ENCODE measurements around the gene AGPAT2.

Gene AGPAT2

DNA sequence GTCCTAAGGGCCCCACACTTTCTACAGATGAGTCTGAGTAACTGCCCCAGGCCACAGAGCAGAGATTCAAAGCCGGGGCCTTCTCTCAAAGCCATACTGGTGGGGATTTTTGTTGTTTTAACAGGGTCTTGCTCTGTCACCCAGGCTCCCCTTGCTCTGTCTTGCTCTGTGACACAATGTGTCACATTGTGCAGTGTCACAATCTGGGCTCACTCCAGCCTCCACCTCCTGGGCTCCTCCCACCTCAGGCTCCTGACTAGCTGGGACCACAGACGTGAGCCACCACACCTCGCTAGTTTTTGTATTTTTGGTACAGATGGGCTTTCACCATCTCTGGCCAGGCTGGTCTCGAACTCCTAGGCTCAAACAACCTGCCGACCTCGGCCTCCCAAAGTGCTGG is 8.6 kb downstream of the AGPAT2 start:
- H3K36me3 ChIP-seq (ENCODE audit: control insufficient read depth, insufficient read depth, low read length) = peaks cover 8% of the 10 kb centered on the region
- 89 to 95% methylated on average over 6 of the region's 6 CpGs for WGBS, 2 experiments (ENCODE audit: insufficient coverage in 2 of 2)
- H3K4me1 ChIP-seq (ENCODE audit: control insufficient read depth, insufficient read depth, low read length, poor library complexity, severe bottlenecking) = peaks cover 3% of the 10 kb centered on the region
- H3K9me3 ChIP-seq (ENCODE audit: control insufficient read depth, low read length) = no peaks in the 10 kb centered on the region
- H3K27ac ChIP-seq (ENCODE audit: low read depth, low read length, severe bottlenecking) = no peak overlapping the region
- H3K4me3 ChIP-seq (ENCODE audit: extremely low read depth, insufficient read depth, low read length, poor library complexity, severe bottlenecking) = no peak overlapping the region

DNA sequence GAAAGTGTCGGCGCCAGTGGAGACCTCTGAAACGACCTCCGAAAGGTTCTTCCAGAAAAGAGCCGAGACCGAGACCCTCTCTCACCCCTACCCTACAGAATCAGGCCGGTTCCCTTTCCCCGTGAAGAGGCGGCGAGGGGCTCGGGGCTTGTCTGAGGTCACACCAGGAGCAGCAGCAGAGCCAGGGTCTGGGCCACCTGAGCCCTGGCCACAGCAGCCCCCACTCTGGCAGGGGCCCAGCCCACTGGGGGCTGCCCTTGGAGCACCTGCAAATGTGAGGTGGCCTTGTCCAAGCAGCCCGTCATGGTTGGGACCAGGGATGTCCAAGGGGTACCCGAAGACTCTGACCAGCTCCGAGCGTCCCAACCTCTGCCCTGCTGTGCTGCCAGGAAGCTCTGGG is 9.2 kb downstream of the AGPAT2 start:
- WGBS, 2 experiments (ENCODE audit: insufficient coverage in 2 of 2) = 93% methylated on average over 11 to 14 of the region's 15 CpGs
- H3K4me1 ChIP-seq (ENCODE audit: control insufficient read depth, insufficient read depth, low read length, poor library complexity, severe bottlenecking) = peaks cover 3% of the 10 kb centered on the region
- no peak overlapping the region for H3K4me3 ChIP-seq (ENCODE audit: extremely low read depth, insufficient read depth, low read length, poor library complexity, severe bottlenecking)
- no peak overlapping the region for H3K27ac ChIP-seq (ENCODE audit: low read depth, low read length, severe bottlenecking)
- H3K36me3 ChIP-seq (ENCODE audit: control insufficient read depth, insufficient read depth, low read length) = peaks cover 8% of the 10 kb centered on the region
- no peaks in the 10 kb centered on the region for H3K9me3 ChIP-seq (ENCODE audit: control insufficient read depth, low read length)

DNA sequence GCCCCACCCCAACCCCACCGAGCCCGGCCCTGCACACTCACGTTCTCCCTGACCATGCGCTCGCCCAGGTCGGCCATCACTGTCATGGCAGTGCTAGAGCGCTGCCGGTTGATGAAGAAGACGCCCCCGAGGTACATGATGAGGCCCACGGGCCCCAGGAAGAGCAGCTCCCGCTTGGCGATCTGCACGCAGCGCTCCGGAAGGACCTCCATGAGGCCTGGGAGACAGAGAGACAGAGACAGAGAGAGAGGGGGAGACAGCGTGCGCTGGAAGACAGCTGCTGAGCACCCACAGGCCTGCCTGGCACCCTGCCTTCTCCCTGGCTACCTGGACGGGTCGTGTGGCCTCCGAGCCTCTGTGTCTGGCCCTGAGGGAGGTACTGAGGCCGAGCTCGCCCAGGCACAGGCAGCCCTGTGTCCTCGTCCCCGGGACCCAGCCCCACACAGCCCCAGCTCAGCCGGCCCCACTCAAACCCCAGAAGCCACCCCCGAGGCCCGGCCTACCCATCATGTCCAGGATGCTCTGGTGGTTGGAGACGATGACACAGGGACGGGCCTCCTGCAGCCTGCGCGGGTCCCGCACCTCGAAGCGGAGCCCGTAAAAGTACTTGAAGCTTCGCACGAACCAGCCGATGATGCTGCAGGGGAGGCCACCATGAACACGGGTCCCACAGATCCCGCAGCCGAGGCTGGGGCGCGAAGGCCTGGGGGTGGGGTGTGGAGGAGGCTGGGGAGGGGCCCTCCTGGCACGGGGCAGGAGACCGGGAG is 10.2 kb downstream of the AGPAT2 start:
- Histone ChIP-seq H3K27ac (ENCODE audit: low read depth, low read length, severe bottlenecking) (no peak overlapping the region), H3K9me3 (ENCODE audit: control insufficient read depth, low read length) (no peaks in the 10 kb centered on the region), H3K4me3 (ENCODE audit: extremely low read depth, insufficient read depth, low read length, poor library complexity, severe bottlenecking) (no peak overlapping the region), H3K36me3 (ENCODE audit: control insufficient read depth, insufficient read depth, low read length) (peaks cover 8% of the 10 kb centered on the region), H3K4me1 (ENCODE audit: control insufficient read depth, insufficient read depth, low read length, poor library complexity, severe bottlenecking) (peaks cover 3% of the 10 kb centered on the region)
- 94 to 95% methylated on average over 42 to 43 of the region's 46 CpGs for WGBS, 2 experiments (ENCODE audit: insufficient coverage in 2 of 2)

DNA sequence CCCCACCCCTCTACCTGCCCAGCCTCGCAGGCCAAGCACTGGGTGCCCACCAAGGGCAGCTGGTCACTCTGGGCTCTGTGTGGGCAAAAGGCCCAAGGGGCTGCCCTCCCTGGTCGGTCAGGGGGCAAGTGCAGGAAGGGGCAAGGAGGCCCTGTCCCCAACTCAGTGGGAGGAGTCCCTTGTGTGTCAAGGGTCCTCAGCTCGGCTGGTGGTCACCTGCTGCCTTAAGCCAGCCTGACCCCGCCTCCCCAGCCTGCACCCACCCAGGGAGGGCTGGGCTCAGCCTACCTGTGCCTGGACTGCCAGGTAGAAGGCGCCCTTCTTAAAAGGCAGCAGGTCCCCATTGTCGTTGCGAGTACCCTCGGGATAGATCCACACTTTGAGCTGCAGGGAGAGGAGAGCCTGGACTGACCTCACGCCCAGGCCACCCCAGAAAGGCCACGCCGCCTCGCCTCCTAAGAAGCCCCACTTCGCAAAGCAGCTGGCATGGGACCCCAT is 10.9 kb downstream of the AGPAT2 start:
- WGBS, 2 experiments (ENCODE audit: insufficient coverage in 2 of 2) = 89 to 96% methylated on average over 8 to 13 of the region's 13 CpGs
- Histone ChIP-seq H3K36me3 (ENCODE audit: control insufficient read depth, insufficient read depth, low read length) (peaks cover 8% of the 10 kb centered on the region), H3K4me1 (ENCODE audit: control insufficient read depth, insufficient read depth, low read length, poor library complexity, severe bottlenecking) (peaks cover 3% of the 10 kb centered on the region), H3K4me3 (ENCODE audit: extremely low read depth, insufficient read depth, low read length, poor library complexity, severe bottlenecking) (no peak overlapping the region), H3K27ac (ENCODE audit: low read depth, low read length, severe bottlenecking) (no peak overlapping the region), H3K9me3 (ENCODE audit: control insufficient read depth, low read length) (no peaks in the 10 kb centered on the region)

DNA sequence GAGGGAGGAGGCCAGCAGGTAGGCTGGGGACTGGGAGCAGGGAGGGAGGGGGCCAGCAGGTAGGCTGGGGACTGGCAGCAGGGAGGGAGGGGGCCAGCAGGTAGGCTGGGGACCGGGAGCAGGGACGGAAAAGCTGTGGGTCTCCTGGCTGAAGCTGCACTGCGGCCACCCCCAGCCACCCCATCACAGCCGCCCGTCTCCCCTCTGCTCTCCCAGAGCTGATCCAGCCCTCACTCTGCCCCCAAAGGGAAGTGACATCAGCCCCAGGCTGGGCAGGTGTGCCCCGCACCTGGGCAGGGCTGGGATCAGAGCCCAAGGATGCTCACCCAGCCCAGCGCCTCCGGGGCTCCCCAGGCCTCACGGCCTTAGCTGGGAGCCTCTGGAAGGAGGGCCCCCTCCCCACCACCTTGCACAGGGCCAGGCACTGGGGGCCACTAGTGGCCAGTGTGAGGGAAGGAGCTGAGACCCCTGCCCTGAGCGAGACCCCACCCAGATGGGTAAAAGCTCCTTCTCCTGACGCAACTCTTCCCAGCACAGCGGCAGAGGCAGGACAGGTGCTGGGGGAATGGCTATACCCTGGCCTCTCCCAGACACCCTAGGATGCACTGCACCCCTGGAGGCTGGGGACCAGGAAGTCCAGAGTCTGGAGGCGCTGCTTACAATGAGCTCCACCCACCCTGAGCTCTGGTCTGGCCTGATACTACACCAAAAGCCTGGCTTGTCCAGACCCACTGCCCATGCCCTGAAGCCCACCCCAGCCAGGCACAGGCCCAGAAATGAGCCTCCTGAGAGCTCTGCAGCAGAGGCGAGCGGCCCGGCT is 11.6 kb downstream of the AGPAT2 start:
- Histone ChIP-seq H3K9me3 (ENCODE audit: control insufficient read depth, low read length) (no peaks in the 10 kb centered on the region), H3K27ac (ENCODE audit: low read depth, low read length, severe bottlenecking) (no peak overlapping the region), H3K36me3 (ENCODE audit: control insufficient read depth, insufficient read depth, low read length) (peaks cover 8% of the 10 kb centered on the region), H3K4me3 (ENCODE audit: extremely low read depth, insufficient read depth, low read length, poor library complexity, severe bottlenecking) (no peak overlapping the region), H3K4me1 (ENCODE audit: control insufficient read depth, insufficient read depth, low read length, poor library complexity, severe bottlenecking) (peaks cover 3% of the 10 kb centered on the region)
- WGBS, 2 experiments (ENCODE audit: insufficient coverage in 2 of 2) = 90 to 97% methylated on average over 12 to 13 of the region's 16 CpGs

DNA sequence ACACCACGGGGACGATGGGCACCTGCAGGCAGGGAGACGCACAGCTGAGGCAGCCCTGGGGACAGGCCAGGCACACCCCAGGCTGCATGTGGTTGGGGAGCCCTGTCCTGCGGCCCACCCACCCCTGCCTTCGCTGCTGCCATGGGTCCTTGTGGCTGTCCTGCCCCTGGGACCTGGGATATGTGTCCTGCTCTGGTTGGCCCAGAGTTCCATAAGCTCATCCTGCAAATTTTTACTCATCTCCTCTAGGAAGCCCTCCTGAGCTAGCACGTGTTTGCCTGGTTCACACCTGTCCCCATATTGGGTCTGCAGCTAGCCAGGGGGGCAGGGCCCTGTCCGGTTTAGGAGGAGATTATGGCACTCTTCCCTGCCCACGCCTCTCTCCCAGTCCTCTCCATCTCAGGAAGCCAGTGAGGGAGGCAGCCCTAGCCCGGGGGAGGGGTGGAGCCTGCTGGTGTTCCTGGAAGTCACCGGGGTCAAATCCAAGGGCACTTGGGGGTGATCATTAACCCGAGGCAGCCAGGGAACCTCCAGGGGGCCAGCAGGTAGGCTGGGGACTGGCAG is 12.4 kb downstream of the AGPAT2 start:
- Histone ChIP-seq H3K4me3 (ENCODE audit: extremely low read depth, insufficient read depth, low read length, poor library complexity, severe bottlenecking) (no peak overlapping the region), H3K27ac (ENCODE audit: low read depth, low read length, severe bottlenecking) (no peak overlapping the region), H3K4me1 (ENCODE audit: control insufficient read depth, insufficient read depth, low read length, poor library complexity, severe bottlenecking) (peaks cover 3% of the 10 kb centered on the region), H3K36me3 (ENCODE audit: control insufficient read depth, insufficient read depth, low read length) (peaks cover 15% of the 10 kb centered on the region), H3K9me3 (ENCODE audit: control insufficient read depth, low read length) (no peaks in the 10 kb centered on the region)
- 77 to 81% methylated on average over 8 to 9 of the region's 11 CpGs for WGBS, 2 experiments (ENCODE audit: insufficient coverage in 2 of 2)

DNA sequence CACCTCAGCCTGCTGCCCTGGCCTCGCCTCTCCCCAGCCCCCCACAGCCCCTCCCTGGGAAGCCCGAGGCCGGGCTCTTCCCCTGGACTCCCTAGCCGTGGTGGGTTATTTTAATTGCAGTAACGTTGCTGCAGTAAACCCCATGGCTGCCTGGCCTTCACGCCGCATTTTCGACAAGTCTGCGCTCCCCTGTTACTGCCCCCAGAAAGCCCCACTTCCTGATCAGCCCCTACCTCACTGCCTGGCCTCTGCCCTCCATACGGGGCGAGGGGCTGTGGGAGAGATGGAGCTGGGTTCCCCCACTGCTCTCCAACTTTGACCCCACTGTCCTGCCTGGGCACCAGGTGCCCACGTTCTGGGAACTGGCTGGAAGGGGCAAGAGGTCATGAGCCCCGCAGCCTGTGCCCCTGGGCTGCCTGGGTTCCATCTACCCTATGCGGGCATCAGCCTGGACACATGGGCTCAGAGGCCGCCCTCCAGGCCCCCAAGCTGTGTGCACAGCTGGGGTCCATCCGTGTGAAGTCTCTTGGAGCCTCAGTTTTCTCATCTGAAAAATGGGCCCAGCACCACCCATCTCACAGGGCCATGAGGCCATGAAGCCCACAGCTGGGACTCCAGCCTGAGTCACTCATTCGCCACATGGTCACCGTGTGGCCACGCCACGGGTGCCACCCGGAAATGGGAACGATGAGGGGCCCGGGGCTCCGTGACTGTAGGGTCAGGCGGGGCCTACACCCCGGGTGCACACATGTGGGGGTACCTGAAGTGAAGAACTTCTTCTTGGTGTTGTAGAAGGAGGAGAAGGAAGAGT is 13.1 kb downstream of the AGPAT2 start:
- 93% methylated on average over 20 to 23 of the region's 26 CpGs for WGBS, 2 experiments (ENCODE audit: insufficient coverage in 2 of 2)
- no peak overlapping the region for H3K4me3 ChIP-seq (ENCODE audit: extremely low read depth, insufficient read depth, low read length, poor library complexity, severe bottlenecking)
- peaks cover 18% of the 10 kb centered on the region for H3K36me3 ChIP-seq (ENCODE audit: control insufficient read depth, insufficient read depth, low read length)
- H3K27ac ChIP-seq (ENCODE audit: low read depth, low read length, severe bottlenecking) = no peak overlapping the region
- H3K4me1 ChIP-seq (ENCODE audit: control insufficient read depth, insufficient read depth, low read length, poor library complexity, severe bottlenecking) = peaks cover under 1% of the 10 kb centered on the region
- H3K9me3 ChIP-seq (ENCODE audit: control insufficient read depth, low read length) = no peaks in the 10 kb centered on the region

DNA sequence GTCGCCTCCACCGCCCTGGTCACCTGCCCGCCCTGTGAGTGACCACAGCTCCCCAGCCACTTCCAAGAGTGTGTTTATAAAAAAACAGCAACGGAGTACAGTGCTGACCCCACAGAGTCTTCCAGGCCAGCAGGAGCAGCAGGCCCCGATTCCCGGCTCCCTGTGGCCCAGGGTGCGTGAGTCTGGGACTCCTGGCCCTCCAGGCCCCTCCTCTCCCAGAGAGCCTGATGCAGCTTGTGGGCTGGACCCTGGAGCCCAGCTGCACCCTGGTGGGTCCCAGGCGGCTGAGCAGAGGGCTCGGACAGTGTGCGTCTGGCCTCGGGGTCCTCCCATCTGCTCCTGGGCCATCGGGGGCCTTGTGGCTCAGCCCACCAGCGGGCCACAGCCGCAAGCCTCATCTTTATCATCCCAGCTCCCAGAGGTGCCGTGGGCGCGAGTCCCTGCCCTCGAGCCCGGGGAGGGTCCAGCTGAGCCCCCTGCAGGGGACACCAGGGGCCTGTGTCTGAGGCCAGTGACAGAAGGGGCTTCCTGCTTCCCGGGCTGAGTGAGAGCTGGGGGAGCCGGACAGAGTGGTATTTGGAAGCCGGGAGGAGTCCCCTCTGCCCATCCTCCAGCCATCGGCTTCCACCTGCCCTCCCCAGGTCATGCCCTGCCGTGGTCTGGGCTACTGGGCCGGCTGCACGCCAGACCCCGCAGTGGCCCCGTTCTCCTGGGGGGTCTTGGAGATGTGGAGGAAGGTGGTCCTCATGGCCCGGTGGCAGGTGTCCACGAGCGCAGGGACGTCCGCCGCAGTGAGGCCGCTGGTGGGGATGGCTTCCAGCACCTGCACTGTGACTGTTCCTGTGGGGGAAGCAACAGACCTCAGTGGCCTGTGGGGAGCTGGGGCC is 13.9 kb downstream of the AGPAT2 start:
- H3K36me3 ChIP-seq (ENCODE audit: control insufficient read depth, insufficient read depth, low read length) = peaks cover 18% of the 10 kb centered on the region
- H3K27ac ChIP-seq (ENCODE audit: low read depth, low read length, severe bottlenecking) = no peak overlapping the region
- no peaks in the 10 kb centered on the region for H3K4me1 ChIP-seq (ENCODE audit: control insufficient read depth, insufficient read depth, low read length, poor library complexity, severe bottlenecking)
- H3K9me3 ChIP-seq (ENCODE audit: control insufficient read depth, low read length) = no peaks in the 10 kb centered on the region
- no peak overlapping the region for H3K4me3 ChIP-seq (ENCODE audit: extremely low read depth, insufficient read depth, low read length, poor library complexity, severe bottlenecking)
- 96% methylated on average over 29 to 34 of the region's 35 CpGs for WGBS, 2 experiments (ENCODE audit: insufficient coverage in 2 of 2)

- H3K9me3 ChIP-seq (ENCODE audit: control insufficient read depth, low read length) = no peaks in the 10 kb centered on the region
- no peak overlapping the region for H3K4me3 ChIP-seq (ENCODE audit: extremely low read depth, insufficient read depth, low read length, poor library complexity, severe bottlenecking)
- 87 to 88% methylated on average over 9 to 10 of the region's 14 CpGs for WGBS, 2 experiments (ENCODE audit: insufficient coverage in 2 of 2)
- H3K4me1 ChIP-seq (ENCODE audit: control insufficient read depth, insufficient read depth, low read length, poor library complexity, severe bottlenecking) = no peaks in the 10 kb centered on the region
- peaks cover 18% of the 10 kb centered on the region for H3K36me3 ChIP-seq (ENCODE audit: control insufficient read depth, insufficient read depth, low read length)
- peak overlapping the region; percentile 5 for H3K27ac ChIP-seq (ENCODE audit: low read depth, low read length, severe bottlenecking)
Measured at GRCh38 chr9:136672431-136673087, 14.7 kb downstream of the AGPAT2 start.

All from mesodermal cell (in vitro differentiated cells).